GM21528 (cell line): ENCODE measurements around the gene C2CD3.

ENCODE experiments used
- ATAC-seq: cut with Tn5 transposase; IDR thresholded peaks from one replicate; pipeline ENCODE4 v1.9.1; 2021; ENCODE audit warnings: mild to moderate bottlenecking, moderate library complexity; ENCODE audit not compliant: unreplicated experiment, low FRiP score

Gene C2CD3

GRCh38 chr11:74007691-74008372, 163.0 kb downstream of the C2CD3 start:
- no peak for ATAC-seq

- ATAC-seq: no peak
Measured at GRCh38 chr11:74006743-74007304, 164.0 kb downstream of the C2CD3 start.

- no peak for ATAC-seq
Measured at GRCh38 chr11:74005721-74006517, 164.9 kb downstream of the C2CD3 start.

GRCh38 chr11:74004759-74005615, 165.8 kb downstream of the C2CD3 start:
- ATAC-seq: no peak

GRCh38 chr11:74004046-74004695, 166.6 kb downstream of the C2CD3 start:
- no peak for ATAC-seq

- no peak for ATAC-seq
Measured at GRCh38 chr11:74002832-74003231, 168.0 kb downstream of the C2CD3 start.

GRCh38 chr11:74001822-74002286, 168.9 kb downstream of the C2CD3 start:
- ATAC-seq: no peak

GRCh38 chr11:74000307-74001133, 170.3 kb downstream of the C2CD3 start:
- no peak for ATAC-seq

- ATAC-seq: no peak
Measured at GRCh38 chr11:73999581-74000306, 171.1 kb downstream of the C2CD3 start.

GRCh38 chr11:73998846-73999575, 171.8 kb downstream of the C2CD3 start:
- no peak for ATAC-seq

GRCh38 chr11:73997120-73997770, 173.6 kb downstream of the C2CD3 start:
- ATAC-seq: no peak

- ATAC-seq: no peak
Measured at GRCh38 chr11:73996161-73996747, 174.5 kb downstream of the C2CD3 start.

GRCh38 chr11:73995731-73996130, 175.1 kb downstream of the C2CD3 start:
- ATAC-seq: no peak

GRCh38 chr11:73995247-73995646, 175.6 kb downstream of the C2CD3 start:
- no peak for ATAC-seq

- no peak for ATAC-seq
Measured at GRCh38 chr11:73991471-73992006, 179.3 kb downstream of the C2CD3 start.

GRCh38 chr11:73990730-73991129, 180.1 kb downstream of the C2CD3 start:
- ATAC-seq: no peak

GRCh38 chr11:73989156-73989555, 181.6 kb downstream of the C2CD3 start:
- ATAC-seq: no peak
